ENCODE results near the gene ZNRF1. TPM values are rescaled to one million over a fixed set of nuclear protein-coding genes. Genes with fewer than 3 reads are reported as not detected.

The ZNRF1 gene
- total RNA-seq, 1 experiment from 2014 or later: 48.2 TPM

GRCh38 chr16:75072239-75072947, 73.6 kb downstream of the ZNRF1 start:
- no peaks in the 10 kb centered on the region for H4K20me1 ChIP-seq (ENCODE audit: insufficient read depth)

More at GRCh38 chr16:75072239-75072947, 73.6 kb downstream of the ZNRF1 start:
- Histone ChIP-seq H3K4me1 (ENCODE audit: control insufficient read depth in 1 of 2, insufficient read depth in 2 of 2, low read length in 2 of 2) (no peaks in the 10 kb centered on the region), H2AFZ (ENCODE audit: low read depth, low read length, poor library complexity, severe bottlenecking) (no peak overlapping the region), H3K9me2 (ENCODE audit: insufficient read depth) (no peaks in the 10 kb centered on the region), H3K79me2 (ENCODE audit: insufficient read depth, low read length) (peaks cover 65% of the 10 kb centered on the region), H3K4me3 (replicated peaks in 1 of 2; ENCODE audit: low read depth in 1 of 2, low read length in 2 of 2) (no peak overlapping the region), H3K9me3 (ENCODE audit: control insufficient read depth in 1 of 2, insufficient read depth in 1 of 2, low read depth in 1 of 2, low read length in 2 of 2) (no peaks in the 10 kb centered on the region), H3K36me3 (ENCODE audit: control insufficient read depth in 1 of 2, insufficient read depth in 2 of 2, low read length in 2 of 2) (no peaks in the 10 kb centered on the region), H3K4me2 (ENCODE audit: low read length) (no peak overlapping the region), H3K27ac (ENCODE audit: low read depth, low read length) (no peak overlapping the region), H3K27me3 (ENCODE audit: insufficient read depth, low read length) (no peaks in the 10 kb centered on the region), H3K9ac (ENCODE audit: low read length) (no peak overlapping the region)
- no TSS peak for BruUV-seq (replicated peaks)
- DNase-seq (ENCODE audit: low read depth, low spot score): no peak
- ChIA-PET RAD21 (ENCODE audit: low non-redundant PET in 1 of 2, low total read pairs in 2 of 2, uncharacterized antibody in 2 of 2, unreplicated experiment in 2 of 2) (no interaction called here), POLR2A (no interaction called here), CTCF (no interaction called here)
- no peak for ATAC-seq
- intact Hi-C loops (cut with micrococcal nuclease): no loop called here
- TF ChIP-seq ATF3 (IDR thresholded peaks at IDR 0.05): no peak
- no peak for TF ChIP-seq FOSL1 (IDR thresholded peaks at IDR 0.05; ENCODE audit: low read depth)
- TF ChIP-seq ZNF274 (IDR thresholded peaks at IDR 0.05; ENCODE audit: low read depth, low read length): no peak
- TF ChIP-seq SIN3A (IDR thresholded peaks at IDR 0.05; ENCODE audit: low read depth): no peak
- no peak for TF ChIP-seq EGR1 (IDR thresholded peaks at IDR 0.05; ENCODE audit: low read depth)
- TF ChIP-seq SRF (IDR thresholded peaks at IDR 0.05; ENCODE audit: low read depth): no peak
- TF ChIP-seq, protein P1, sequence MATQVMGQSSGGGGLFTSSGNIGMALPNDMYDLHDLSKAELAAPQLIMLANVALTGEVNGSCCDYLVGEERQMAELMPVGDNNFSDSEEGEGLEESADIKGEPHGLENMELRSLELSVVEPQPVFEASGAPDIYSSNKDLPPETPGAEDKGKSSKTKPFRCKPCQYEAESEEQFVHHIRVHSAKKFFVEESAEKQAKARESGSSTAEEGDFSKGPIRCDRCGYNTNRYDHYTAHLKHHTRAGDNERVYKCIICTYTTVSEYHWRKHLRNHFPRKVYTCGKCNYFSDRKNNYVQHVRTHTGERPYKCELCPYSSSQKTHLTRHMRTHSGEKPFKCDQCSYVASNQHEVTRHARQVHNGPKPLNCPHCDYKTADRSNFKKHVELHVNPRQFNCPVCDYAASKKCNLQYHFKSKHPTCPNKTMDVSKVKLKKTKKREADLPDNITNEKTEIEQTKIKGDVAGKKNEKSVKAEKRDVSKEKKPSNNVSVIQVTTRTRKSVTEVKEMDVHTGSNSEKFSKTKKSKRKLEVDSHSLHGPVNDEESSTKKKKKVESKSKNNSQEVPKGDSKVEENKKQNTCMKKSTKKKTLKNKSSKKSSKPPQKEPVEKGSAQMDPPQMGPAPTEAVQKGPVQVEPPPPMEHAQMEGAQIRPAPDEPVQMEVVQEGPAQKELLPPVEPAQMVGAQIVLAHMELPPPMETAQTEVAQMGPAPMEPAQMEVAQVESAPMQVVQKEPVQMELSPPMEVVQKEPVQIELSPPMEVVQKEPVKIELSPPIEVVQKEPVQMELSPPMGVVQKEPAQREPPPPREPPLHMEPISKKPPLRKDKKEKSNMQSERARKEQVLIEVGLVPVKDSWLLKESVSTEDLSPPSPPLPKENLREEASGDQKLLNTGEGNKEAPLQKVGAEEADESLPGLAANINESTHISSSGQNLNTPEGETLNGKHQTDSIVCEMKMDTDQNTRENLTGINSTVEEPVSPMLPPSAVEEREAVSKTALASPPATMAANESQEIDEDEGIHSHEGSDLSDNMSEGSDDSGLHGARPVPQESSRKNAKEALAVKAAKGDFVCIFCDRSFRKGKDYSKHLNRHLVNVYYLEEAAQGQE (IDR thresholded peaks at IDR 0.05; ENCODE audit: low read depth): no peak
- no peak for TF ChIP-seq JUND (IDR thresholded peaks at IDR 0.05)
